Activated CD8-positive, alpha-beta memory T cell treated with anti-CD3 and anti-CD28 coated beads for 24 hours (primary cell): ENCODE measurements around the gene NLGN4X.

Experiments used
- DNase-seq: peaks from one replicate; pipeline ENCODE4 v3.0.0-alpha.2; 2020

NLGN4X gene

GRCh38 chrX:5842601-5843000 is 386.1 kb downstream of the NLGN4X start:
- DNase-seq = no peak
